Suppressor macrophage (primary cell): ENCODE measurements around the gene KCNRG.
A peak's percentile ranks its signal among the peaks of the same experiment; 100 is the strongest.
"Not testable (repeated sequence)": the region's sequence is repeated elsewhere in the genome, so short reads cannot be mapped to it uniquely, and the experiment has no call there.

ENCODE experiments used
- DNase-seq, 4 experiments: peaks; one replicate each; pipeline ENCODE4 v3.0.0-alpha.2; 2020 to 2022

KCNRG gene

GRCh38 chr13:50012396-50013169, 2.7 kb upstream of the KCNRG start:
- DNase-seq = no peak

GRCh38 chr13:50014386-50014785, 858 bp upstream of the KCNRG start:
- DNase-seq = no peak

GRCh38 chr13:50015750-50016149, 506 bp downstream of the KCNRG start:
- no peak for DNase-seq

- no peak for DNase-seq
Observed at GRCh38 chr13:50016444-50016843, 1.2 kb downstream of the KCNRG start.

- DNase-seq = no peak
Observed at GRCh38 chr13:50017819-50018218, 2.6 kb downstream of the KCNRG start.

GRCh38 chr13:50025436-50025835, 10.2 kb downstream of the KCNRG start:
- no peak for DNase-seq

- DNase-seq = no peak
Observed at GRCh38 chr13:50026788-50027473, 11.7 kb downstream of the KCNRG start.

GRCh38 chr13:50030315-50030714, 15.1 kb downstream of the KCNRG start:
- DNase-seq = no peak

GRCh38 chr13:50033725-50034124, 18.5 kb downstream of the KCNRG start:
- DNase-seq = no peak

GRCh38 chr13:50037788-50038187, 22.5 kb downstream of the KCNRG start:
- no peak for DNase-seq

GRCh38 chr13:50038266-50038665, 23.0 kb downstream of the KCNRG start:
- no peak for DNase-seq

- no peak for DNase-seq
Observed at GRCh38 chr13:50052478-50052877, 37.2 kb downstream of the KCNRG start.

GRCh38 chr13:50053844-50054243, 38.6 kb downstream of the KCNRG start:
- DNase-seq = no peak

GRCh38 chr13:50055454-50055853, 40.2 kb downstream of the KCNRG start:
- DNase-seq = no peak

GRCh38 chr13:50060718-50061117, 45.5 kb downstream of the KCNRG start:
- DNase-seq = no peak

GRCh38 chr13:50062336-50062735, 47.1 kb downstream of the KCNRG start:
- DNase-seq = not testable (repeated sequence)

- no peak for DNase-seq
Observed at GRCh38 chr13:50065712-50066111, 50.5 kb downstream of the KCNRG start.

- no peak for DNase-seq
Observed at GRCh38 chr13:50068508-50068907, 53.3 kb downstream of the KCNRG start.

- DNase-seq = peak in 2 of 4 experiments; percentile 52 to 57
Observed at GRCh38 chr13:50069261-50069660, 54.0 kb downstream of the KCNRG start.

- DNase-seq = no peak
Observed at GRCh38 chr13:50070186-50070585, 54.9 kb downstream of the KCNRG start.
